HG03521 (cell line): ENCODE measurements around the gene MAST1.

Source experiments
- ATAC-seq: cut with Tn5 transposase; IDR thresholded peaks from one replicate; pipeline ENCODE4 v1.9.1; 2021; ENCODE audit warnings: mild to moderate bottlenecking, moderate library complexity; ENCODE audit not compliant: unreplicated experiment

MAST1 gene

GRCh38 chr19:12867120-12868099 lies 29.1 kb downstream of the MAST1 start:
- peak; percentile 51 for ATAC-seq

GRCh38 chr19:12868540-12869112 lies 30.3 kb downstream of the MAST1 start:
- no peak for ATAC-seq

GRCh38 chr19:12871681-12872080 lies 33.4 kb downstream of the MAST1 start:
- no peak for ATAC-seq

- no peak for ATAC-seq
Measured at GRCh38 chr19:12872255-12872654, 33.9 kb downstream of the MAST1 start.

GRCh38 chr19:12872941-12873890 lies 34.9 kb downstream of the MAST1 start:
- ATAC-seq, result no peak

- no peak for ATAC-seq
Measured at GRCh38 chr19:12873891-12874745, 35.8 kb downstream of the MAST1 start.

GRCh38 chr19:12875086-12875485 lies 36.8 kb downstream of the MAST1 start:
- ATAC-seq, result no peak

GRCh38 chr19:12880551-12881171 lies 42.3 kb downstream of the MAST1 start:
- ATAC-seq, result no peak

- peak; percentile 75 for ATAC-seq
Measured at GRCh38 chr19:12881172-12881808, 43.0 kb downstream of the MAST1 start, which contains the start of gene DNASE2. TSS of gene DNASE2 (minus strand) at chr19:12881449. CDS start at chr19:12881375, 74 bp downstream.

GRCh38 chr19:12882589-12882988 lies 44.3 kb downstream of the MAST1 start:
- no peak for ATAC-seq

GRCh38 chr19:12884202-12884601 lies 45.9 kb downstream of the MAST1 start:
- no peak for ATAC-seq

- ATAC-seq, result no peak
Measured at GRCh38 chr19:12884627-12884925, 46.3 kb downstream of the MAST1 start.

GRCh38 chr19:12884926-12885748 lies 46.8 kb downstream of the MAST1 start:
- no peak for ATAC-seq

- no peak for ATAC-seq
Measured at GRCh38 chr19:12885749-12886650, 47.7 kb downstream of the MAST1 start.

- ATAC-seq, result no peak
Measured at GRCh38 chr19:12886651-12886968, 48.3 kb downstream of the MAST1 start.

- ATAC-seq, result no peak
Measured at GRCh38 chr19:12886969-12887747, 48.8 kb downstream of the MAST1 start, which contains the start of gene KLF1. TSS of gene KLF1 (minus strand) at chr19:12887201. CDS start at chr19:12887140, 61 bp downstream.
